ENCODE measurements around the gene TOMM5.

TOMM5 gene

DNA sequence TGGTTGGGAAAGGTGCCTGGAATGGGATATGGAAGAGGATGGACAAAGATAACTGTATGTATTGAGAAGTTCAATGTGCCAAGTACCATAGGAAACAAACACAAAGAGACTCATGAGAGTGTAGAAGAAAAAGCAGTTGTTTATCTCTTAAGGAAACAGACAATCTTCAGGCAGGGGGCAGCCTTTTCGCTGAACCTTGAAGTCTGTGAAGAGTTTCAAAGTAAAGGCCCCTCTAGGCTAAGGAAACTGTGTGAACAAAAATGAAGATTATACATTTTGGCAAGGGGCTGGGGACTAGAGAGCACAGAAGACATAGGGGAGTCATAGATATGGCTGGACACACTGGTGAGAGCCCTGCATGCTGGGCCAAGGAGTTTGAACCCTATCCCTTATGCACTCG lies 30.9 kb upstream of the TOMM5 start:
- Histone ChIP-seq H3K9ac (ENCODE audit: low read length) (no peak overlapping the region), H3K27me3 (ENCODE audit: low read depth, low read length) (no peaks in the 10 kb centered on the region), H3K27ac (ENCODE audit: low read length) (no peak overlapping the region), H3K9me3 (ENCODE audit: insufficient read depth, low read length) (no peaks in the 10 kb centered on the region), H2AFZ (ENCODE audit: low read depth, low read length) (no peak overlapping the region), H4K20me1 (ENCODE audit: insufficient read depth, low read length) (no peaks in the 10 kb centered on the region), H3K79me2 (ENCODE audit: low read length) (no peaks in the 10 kb centered on the region), H3K4me2 (ENCODE audit: low read length) (no peak overlapping the region), H3K36me3 (replicated peaks; ENCODE audit: low read depth, low read length) (no peaks in the 10 kb centered on the region), H3K4me3 (ENCODE audit: low read length) (no peak overlapping the region), H3K4me1 (ENCODE audit: low read length) (no peaks in the 10 kb centered on the region)
- TF ChIP-seq EZH2phosphoT487 (IDR thresholded peaks at IDR 0.05; ENCODE audit: low read depth): no peak
- TF ChIP-seq, protein P1, sequence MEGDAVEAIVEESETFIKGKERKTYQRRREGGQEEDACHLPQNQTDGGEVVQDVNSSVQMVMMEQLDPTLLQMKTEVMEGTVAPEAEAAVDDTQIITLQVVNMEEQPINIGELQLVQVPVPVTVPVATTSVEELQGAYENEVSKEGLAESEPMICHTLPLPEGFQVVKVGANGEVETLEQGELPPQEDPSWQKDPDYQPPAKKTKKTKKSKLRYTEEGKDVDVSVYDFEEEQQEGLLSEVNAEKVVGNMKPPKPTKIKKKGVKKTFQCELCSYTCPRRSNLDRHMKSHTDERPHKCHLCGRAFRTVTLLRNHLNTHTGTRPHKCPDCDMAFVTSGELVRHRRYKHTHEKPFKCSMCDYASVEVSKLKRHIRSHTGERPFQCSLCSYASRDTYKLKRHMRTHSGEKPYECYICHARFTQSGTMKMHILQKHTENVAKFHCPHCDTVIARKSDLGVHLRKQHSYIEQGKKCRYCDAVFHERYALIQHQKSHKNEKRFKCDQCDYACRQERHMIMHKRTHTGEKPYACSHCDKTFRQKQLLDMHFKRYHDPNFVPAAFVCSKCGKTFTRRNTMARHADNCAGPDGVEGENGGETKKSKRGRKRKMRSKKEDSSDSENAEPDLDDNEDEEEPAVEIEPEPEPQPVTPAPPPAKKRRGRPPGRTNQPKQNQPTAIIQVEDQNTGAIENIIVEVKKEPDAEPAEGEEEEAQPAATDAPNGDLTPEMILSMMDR (IDR thresholded peaks at IDR 0.05; ENCODE audit: low read depth, low read length): no peak

DNA sequence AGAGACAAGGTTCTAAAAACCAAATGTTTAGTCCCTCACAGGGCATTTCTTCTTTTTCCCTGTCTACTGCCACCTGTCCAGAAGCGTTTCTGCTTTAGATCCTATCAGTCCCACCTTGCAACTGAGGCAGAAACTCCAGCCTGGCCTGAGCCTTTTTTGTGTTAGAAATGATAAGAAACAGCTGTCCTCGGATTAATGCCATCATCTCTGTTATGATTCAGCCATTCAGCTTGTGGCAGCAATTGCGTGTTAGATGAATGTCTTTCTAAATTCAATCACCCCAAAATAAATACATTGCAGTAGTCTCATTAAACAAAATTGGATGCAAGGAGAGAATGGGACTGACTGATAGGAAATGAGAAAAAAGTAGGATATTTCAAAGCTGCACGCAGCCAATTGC lies 30.1 kb upstream of the TOMM5 start:
- TF ChIP-seq EZH2phosphoT487 (IDR thresholded peaks at IDR 0.05; ENCODE audit: low read depth): no peak
- TF ChIP-seq, protein P1 (IDR thresholded peaks at IDR 0.05; ENCODE audit: low read depth, low read length): no peak
- H2AFZ ChIP-seq (ENCODE audit: low read depth, low read length): no peak overlapping the region
- H3K27me3 ChIP-seq (ENCODE audit: low read depth, low read length): no peaks in the 10 kb centered on the region; the same call in 1 of the 2 replicates
- no peaks in the 10 kb centered on the region for H3K36me3 ChIP-seq (replicated peaks; ENCODE audit: low read depth, low read length)
- H3K4me1 ChIP-seq (ENCODE audit: low read length): no peaks in the 10 kb centered on the region
- H3K79me2 ChIP-seq (ENCODE audit: low read length): no peaks in the 10 kb centered on the region
- H3K4me3 ChIP-seq (ENCODE audit: low read length): no peak overlapping the region
- H3K9ac ChIP-seq (ENCODE audit: low read length): no peak overlapping the region
- no peaks in the 10 kb centered on the region for H3K9me3 ChIP-seq (ENCODE audit: insufficient read depth, low read length)
- no peak overlapping the region for H3K4me2 ChIP-seq (ENCODE audit: low read length)
- H3K27ac ChIP-seq (ENCODE audit: low read length): no peak overlapping the region
- H4K20me1 ChIP-seq (ENCODE audit: insufficient read depth, low read length): no peaks in the 10 kb centered on the region

DNA sequence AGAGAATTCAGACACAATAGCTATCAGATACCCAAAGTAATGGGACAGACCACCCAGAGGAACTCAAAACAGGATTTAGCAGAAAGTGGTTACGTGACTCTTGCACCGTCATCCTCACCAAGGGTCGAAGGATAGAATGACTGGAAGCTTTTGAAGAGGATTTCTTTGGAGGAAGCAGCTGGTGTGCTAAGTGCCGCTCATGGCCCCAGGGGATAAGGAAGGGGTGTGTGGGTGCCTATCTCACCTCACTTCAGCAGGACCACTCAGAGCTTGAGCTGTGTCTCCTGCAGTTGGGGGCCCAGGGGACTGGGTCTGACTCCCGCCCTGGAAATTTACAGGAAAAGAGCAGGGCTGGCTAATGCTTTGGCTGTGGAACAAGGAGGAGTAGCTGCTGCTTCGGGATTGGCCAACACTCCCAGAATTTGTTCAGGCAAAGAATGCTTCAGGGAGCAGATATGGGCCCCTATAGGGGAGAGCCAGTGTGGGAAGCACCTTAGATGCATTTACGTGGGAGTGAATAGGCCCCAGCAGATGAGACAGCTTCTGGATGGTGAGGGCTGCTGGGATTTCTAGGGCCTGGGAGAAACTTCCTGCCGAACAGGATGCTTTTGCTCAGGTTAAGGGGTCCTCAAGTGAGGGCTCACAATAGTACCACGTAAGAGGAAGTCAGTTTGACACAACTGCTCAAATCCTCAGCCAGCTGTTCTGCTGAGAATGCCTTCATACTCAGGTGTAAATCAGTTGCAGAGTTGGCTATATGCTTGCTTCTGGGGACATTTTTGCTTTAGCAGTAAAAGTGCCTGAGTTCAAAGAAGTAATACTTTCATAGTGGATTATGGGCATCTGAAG lies 29.1 kb upstream of the TOMM5 start:
- no peak overlapping the region for H2AFZ ChIP-seq (ENCODE audit: low read depth, low read length)
- H3K36me3 ChIP-seq (replicated peaks; ENCODE audit: low read depth, low read length): no peaks in the 10 kb centered on the region
- no peaks in the 10 kb centered on the region for H4K20me1 ChIP-seq (ENCODE audit: insufficient read depth, low read length)
- H3K9ac ChIP-seq (ENCODE audit: low read length): no peak overlapping the region
- no peak overlapping the region for H3K4me3 ChIP-seq (ENCODE audit: low read length)
- no peaks in the 10 kb centered on the region; the same call in 1 of the 2 replicates for H3K27me3 ChIP-seq (ENCODE audit: low read depth, low read length)
- H3K79me2 ChIP-seq (ENCODE audit: low read length): no peaks in the 10 kb centered on the region
- H3K9me3 ChIP-seq (ENCODE audit: insufficient read depth, low read length): no peaks in the 10 kb centered on the region
- H3K27ac ChIP-seq (ENCODE audit: low read length): no peak overlapping the region
- H3K4me1 ChIP-seq (ENCODE audit: low read length): no peaks in the 10 kb centered on the region
- no peak overlapping the region for H3K4me2 ChIP-seq (ENCODE audit: low read length)
- TF ChIP-seq EZH2phosphoT487 (IDR thresholded peaks at IDR 0.05; ENCODE audit: low read depth): no peak
- TF ChIP-seq, protein P1 (IDR thresholded peaks at IDR 0.05; ENCODE audit: low read depth, low read length): no peak

DNA sequence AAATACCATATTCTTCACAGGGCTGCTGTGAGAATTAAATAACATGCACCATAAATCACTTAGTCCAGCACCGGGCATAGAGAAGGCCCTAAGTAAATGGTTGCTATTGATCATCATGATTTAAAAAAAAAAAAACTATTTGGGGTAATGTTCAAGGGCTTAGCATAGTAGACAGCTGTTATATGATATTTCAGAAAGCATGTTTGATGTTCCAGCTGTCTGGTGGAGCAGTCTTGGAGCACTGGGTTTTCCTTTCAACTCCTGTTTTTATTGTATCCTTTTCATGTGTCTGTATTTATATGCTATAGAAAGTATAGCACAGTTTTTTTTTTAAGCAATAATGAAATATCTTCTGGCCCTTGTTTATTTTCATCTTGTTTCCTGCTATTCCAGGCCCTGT lies 28.0 kb upstream of the TOMM5 start:
- Histone ChIP-seq H3K27ac (ENCODE audit: low read length) (no peak overlapping the region), H3K4me3 (ENCODE audit: low read length) (no peak overlapping the region), H3K4me1 (ENCODE audit: low read length) (no peaks in the 10 kb centered on the region), H3K27me3 (ENCODE audit: low read depth, low read length) (no peaks in the 10 kb centered on the region; the same call in 1 of the 2 replicates), H3K36me3 (replicated peaks; ENCODE audit: low read depth, low read length) (no peaks in the 10 kb centered on the region), H3K9ac (ENCODE audit: low read length) (no peak overlapping the region), H3K79me2 (ENCODE audit: low read length) (no peaks in the 10 kb centered on the region), H4K20me1 (ENCODE audit: insufficient read depth, low read length) (no peaks in the 10 kb centered on the region), H2AFZ (ENCODE audit: low read depth, low read length) (no peak overlapping the region), H3K4me2 (ENCODE audit: low read length) (no peak overlapping the region), H3K9me3 (ENCODE audit: insufficient read depth, low read length) (no peaks in the 10 kb centered on the region)
- no peak for TF ChIP-seq EZH2phosphoT487 (IDR thresholded peaks at IDR 0.05; ENCODE audit: low read depth)
- TF ChIP-seq, protein P1 (IDR thresholded peaks at IDR 0.05; ENCODE audit: low read depth, low read length): no peak

Data from OCI-LY3 (cell line).